GM19467 (cell line): ENCODE data around the gene C9orf152.
"Not testable (repeated sequence)": the region's sequence is repeated elsewhere in the genome, so short reads cannot be mapped to it uniquely, and the experiment has no call there.

ENCODE experiments used
- ATAC-seq: cut with Tn5 transposase; IDR thresholded peaks from one replicate; pipeline ENCODE4 v1.9.1; 2021; ENCODE audit warnings: mild to moderate bottlenecking, moderate library complexity; ENCODE audit not compliant: unreplicated experiment

C9orf152 gene, protein sequence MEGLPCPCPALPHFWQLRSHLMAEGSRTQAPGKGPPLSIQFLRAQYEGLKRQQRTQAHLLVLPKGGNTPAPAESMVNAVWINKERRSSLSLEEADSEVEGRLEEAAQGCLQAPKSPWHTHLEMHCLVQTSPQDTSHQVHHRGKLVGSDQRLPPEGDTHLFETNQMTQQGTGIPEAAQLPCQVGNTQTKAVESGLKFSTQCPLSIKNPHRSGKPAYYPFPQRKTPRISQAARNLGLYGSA

DNA sequence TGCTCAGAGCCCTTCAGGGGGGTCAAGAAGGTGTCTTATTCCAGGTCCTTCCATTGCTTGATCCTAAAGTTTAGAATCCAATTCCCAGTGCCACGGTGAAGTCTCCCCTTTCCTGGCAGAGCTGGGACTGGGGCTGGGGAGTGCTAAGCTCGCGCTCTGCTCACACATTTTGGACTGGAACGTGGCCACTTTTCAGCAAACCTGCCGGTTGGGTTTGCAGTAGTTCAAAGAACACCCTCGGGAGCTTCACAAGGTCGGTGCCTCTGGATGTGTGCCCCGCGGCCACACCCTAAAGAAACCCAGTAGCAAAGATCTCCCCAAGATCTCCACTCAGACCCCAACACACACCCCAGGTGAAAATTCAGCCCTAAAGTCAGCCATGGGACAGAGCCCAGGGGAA is at the start of gene C9orf152:
Gene C9orf152 (minus strand): TSS at position 129 of the 400 bp plus-strand sequence. CDS start 580 bp downstream, outside the sequence.
- no peak for ATAC-seq

DNA sequence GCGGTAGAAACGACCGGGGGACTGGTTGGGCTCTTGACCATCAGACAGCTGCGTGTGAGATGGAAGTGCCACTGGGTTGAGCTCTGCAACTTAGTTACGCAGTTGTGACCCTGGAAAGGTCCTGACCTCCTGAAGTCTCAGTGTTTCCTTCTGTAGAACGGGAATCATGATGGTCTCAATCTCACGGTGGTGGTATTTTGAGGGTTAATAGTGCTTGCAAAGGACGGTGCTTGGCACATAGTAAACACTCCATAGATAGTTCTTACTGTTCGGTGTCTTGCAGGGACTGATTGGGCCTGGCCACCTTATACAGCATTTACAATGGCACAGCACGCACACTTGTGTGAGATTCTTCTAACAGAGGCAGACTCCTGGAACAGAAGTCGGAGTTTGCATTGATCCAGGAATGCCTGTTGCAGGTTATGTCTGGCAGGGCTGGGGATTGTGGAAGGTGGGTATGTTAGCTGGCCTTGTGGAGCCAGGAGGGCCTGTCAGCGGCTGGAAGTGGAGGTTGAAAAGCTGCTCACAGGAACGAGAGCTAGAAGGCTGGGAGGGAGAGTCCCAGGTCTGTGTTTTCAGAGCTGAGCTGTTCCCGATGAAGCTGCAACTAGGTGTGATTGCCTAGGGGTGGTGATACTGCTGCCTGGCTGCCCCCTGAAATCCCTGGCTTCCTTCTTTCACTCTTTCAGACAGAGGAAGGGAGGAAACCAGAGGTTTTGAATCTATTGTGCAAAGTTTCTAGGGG is 49.3 kb upstream of the C9orf152 start:
- no peak for ATAC-seq

DNA sequence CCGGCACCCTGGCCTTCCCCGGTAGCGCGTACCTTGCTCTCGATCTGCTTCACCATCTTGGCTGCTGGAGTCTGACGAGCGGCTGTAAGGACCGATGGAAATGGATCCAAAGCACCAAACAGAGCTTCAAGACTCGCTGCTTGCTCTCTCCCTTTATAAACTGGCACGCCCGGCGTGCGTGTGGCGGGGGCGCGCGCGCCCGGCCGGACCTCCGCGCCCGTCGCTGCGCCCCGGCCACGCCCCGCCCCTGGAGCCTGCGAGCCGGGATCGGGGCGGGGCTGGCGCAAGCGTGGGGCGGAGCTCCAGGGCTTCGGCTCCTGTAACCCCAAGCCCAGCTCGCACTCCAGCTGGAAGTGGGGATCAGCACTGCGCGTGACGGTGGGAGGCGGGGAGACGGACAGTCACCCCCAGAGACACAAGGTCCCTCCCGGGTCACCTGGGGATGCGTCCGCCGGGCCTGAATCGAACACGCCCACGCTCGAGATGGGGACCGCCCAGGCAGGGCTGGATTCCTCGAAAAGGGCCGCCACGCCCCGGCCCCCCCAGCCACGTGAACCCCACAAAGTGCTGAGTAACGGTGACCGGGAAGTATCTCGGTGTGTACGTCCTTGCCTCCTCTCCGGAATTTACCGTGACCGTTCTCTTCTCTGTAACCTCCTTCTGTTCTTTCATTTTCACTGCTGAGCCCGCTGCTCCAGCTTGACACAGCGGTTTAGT is 48.6 kb upstream of the C9orf152 start, which contains the start of gene TXN:
Gene TXN (minus strand): TSS at position 128 of the 717 bp plus-strand sequence. CDS start 72 bp downstream, at position 56.
- peak; percentile 70 for ATAC-seq

DNA sequence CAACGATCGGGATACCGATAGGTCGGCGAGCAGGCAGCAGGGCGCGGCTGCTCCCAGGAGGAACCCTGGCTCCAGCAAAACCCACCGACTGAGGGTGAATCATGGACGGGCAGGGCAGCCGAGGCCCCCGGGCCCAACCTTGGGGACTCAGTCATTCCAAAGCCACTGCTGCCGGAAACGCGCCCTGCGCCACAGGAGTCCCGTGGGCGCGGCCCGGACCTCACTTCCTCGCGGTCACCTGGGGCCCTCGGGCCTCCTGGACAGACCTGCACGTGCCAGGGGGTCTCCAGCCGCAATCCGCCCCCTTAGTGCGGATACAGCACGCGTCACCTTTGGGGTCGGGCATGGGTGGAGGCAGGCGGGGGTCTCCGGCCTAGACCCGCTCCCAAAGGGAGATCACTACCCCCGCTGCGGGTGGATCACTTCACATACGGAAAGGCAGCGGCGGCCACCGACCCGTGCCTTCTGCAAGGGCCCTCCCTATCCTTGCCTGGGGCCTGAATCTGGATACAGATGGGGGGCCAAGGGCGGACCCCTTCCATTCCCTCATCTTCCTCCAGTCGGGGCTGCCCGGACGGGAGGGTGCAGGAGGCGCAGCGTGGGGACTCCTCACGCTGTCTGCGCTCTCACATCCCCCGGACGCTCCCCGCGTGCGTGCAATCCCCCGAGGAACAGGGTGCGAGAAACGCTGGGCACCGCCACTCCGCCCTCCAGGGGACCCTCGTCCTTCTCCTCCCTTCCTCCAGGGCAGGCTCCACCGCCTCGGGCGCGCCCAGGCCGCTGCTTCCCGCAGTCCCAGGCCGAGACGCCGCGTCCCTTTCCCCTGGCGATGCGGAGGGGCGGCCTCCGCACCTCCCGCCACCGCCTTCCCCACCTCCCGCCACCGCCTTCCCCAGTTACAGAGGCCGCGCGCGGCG is 47.8 kb upstream of the C9orf152 start:
- peak; percentile 18 for ATAC-seq

DNA sequence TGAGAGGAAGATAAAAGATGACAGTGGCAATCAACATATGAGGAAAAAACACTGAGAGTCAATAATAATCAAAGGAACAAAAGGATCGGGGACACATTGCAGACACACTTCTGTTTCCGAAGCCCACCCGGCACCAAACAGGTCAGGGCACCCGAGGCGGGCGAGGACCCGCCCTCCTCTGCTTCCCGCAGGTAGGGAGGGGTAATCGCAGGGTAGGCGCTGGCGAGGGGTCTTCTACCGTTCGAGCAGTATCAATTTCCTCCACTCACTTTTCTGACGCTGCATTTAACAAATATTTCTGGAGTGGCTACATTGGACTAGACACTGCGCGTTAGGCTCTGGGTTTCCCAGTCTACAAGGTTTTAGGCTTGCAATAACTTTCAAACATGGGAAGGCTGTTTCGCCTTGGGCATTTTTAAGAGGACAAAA is 47.1 kb upstream of the C9orf152 start:
- ATAC-seq: no peak

DNA sequence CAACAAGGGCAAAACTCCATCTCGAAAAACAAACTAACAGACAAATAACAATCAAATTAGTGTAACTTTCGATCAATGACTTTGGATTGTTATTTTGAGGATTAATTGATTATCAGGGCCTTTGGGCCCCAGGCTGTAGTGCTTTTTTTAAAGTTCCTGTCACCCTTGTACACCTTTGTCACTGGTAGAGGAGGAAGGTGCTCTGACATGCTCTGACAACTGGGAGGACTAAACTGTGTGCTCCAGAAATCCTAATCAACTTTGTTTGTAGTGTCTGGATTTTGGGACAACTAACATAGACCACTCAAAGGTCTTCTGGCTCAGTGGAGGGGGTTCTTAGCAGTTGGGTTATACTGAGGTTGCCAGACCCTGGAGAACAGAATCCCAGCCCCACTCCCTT is 46.5 kb upstream of the C9orf152 start:
- ATAC-seq: no peak

DNA sequence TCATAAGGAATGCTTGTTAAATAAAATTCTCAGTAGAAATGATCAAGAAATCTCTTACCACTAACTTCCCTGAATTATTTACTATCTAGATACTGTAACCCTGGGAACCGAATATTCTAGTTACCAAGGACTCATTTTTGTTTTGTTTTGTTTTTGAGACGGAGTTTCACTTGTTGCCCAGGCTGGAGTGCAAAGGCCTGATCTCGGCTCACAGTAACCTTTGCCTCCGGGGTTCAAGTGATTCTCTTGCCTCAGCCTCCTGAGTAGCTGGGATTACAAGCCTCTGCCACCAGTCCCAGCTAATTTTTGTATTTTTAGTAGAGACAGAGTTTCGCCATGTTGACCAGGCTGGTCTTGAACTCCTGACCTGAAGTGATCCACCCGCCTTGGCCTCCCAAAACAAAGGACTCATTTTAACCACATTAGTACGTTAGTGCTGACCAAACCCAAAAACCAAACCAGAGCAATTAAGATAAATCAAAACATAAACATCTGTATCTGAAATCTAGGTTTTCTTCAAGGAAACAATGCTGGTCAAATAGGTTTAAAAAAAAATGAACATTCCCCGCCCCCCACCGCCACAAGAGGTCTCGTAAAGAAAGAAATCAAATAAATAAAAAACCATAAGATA is 44.7 kb upstream of the C9orf152 start:
- ATAC-seq: no peak

DNA sequence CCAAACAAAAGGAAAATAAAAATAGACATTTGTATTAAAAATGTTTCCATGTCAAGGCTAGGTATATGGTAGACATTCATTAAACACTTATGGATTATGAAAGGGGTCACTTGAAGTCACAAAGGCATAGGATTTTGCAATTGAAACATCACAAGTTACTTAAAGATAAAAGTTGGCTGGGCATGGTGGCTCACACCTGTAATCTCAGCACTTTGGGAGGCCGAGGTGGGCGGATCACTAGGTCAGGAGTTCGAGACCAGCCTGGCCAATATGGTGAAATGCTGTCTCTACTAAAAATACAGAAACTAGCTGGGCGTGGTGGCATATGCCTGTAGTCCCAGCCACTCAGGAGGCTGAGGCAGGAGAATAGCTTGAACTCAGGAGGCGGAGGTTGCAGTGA is 43.8 kb upstream of the C9orf152 start:
- not testable (repeated sequence) for ATAC-seq

DNA sequence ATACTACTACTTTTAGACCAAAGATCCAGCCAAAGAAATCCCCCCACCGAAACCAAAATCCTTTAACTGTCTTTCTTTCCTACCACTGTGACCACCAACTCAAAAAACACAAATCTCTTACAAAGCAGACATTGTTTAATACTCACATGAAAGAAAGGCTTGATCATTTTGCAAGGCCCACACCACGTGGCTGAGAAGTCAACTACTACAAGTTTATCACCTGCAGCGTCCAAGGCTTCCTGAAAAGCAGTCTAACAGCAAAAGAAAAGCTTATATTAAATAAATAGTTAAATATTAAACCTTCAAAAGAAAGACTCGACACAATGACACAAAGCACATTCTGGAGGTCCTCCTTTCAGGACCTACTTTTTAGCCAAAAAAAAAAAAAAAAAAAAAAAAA is 43.3 kb upstream of the C9orf152 start:
- ATAC-seq: no peak

DNA sequence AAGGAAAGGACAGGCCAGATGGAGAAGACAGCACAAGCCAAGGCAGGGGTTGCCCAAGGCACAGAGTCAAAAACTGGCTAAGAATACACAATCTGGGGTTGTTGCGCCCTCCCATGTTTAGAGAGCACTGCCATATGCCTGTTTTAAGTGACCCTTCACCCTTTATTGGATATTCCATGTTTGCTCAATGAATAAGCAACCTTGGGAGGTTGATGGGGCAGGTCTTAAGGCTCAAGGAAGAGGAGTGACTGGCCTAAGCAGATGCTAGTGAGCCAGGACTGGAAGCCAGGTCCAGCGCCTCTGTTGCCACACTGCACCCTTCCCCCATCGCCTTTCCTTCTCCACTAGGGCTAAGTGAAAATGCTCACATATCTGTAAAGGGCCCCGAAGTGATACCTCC is 41.6 kb upstream of the C9orf152 start:
- no peak for ATAC-seq

DNA sequence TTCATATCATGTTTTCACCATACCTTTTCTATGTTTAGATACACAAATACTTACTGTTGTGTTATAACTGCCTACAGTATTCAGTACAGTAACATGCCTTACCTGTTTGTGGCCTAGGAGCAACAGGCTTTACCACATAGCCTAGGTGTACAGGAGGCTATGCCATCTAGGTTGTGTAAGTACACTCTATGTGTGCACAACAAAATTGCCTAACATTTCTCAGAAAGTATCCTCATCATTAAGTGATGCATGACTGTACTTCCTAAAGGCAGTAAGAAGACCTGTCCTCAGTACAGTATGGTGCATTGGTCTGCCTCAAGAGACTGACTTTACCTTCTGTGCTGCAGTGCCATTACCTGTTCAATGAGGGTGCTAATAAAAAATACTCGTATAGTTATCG is 40.4 kb upstream of the C9orf152 start:
- ATAC-seq: no peak

DNA sequence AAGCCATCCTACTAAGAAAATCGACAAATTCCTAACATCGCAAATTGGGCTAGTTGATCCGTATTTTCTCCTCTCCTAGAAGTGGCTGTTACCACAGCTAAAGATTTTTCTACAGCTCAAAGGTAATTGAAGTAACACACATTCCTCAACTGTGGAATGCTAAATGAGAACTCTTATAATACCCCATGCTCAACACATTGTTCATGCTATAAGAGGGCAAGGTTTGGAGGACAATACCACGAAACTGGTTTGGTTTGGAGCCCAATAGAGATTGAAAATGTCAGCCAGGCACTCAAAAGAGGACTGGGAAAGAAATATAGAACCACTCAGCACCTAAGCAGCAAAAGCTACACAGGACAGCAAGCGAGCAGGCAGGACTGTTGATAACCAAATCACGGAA is 38.3 kb upstream of the C9orf152 start:
- no peak for ATAC-seq

DNA sequence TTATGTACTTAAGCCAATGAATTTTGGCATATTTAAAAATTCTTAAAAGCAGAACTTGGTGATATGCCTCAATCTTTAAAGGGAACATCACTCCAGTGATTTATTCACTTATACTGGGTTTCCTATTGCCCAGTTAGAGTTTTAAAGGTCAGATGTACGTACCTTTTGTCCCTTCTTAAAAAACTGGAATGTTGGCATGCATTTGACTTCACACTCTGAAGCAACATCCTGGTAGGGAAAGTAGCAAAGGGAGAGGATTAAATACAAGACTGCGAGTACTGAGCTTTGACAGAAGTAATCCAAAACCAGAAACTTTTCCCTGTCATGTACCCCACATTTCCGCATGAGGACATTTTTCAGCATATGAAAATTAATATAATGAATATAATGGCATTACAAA is 36.7 kb upstream of the C9orf152 start:
- ATAC-seq: no peak

DNA sequence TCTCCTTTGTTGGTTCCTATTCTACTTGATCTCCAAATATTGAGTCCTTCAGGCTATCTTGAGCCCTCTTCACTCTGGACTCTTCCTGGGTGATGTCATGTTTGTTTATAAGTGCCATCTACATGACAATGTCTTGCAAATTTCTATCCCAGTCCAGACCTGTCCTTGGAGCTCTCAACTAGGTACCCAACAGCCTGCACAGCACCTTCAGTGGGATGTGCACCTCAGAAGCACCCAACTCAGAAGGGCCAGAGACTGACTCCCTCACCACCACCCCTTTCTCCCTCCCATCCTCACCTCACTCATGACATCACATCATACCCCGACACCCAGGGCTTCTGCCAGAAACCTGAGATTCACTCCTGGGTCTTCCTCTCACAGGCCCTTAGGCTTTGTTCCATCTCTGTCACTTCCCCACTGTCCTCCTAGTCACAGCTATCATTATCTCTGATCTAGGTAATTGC is 33.9 kb upstream of the C9orf152 start:
- no peak for ATAC-seq

DNA sequence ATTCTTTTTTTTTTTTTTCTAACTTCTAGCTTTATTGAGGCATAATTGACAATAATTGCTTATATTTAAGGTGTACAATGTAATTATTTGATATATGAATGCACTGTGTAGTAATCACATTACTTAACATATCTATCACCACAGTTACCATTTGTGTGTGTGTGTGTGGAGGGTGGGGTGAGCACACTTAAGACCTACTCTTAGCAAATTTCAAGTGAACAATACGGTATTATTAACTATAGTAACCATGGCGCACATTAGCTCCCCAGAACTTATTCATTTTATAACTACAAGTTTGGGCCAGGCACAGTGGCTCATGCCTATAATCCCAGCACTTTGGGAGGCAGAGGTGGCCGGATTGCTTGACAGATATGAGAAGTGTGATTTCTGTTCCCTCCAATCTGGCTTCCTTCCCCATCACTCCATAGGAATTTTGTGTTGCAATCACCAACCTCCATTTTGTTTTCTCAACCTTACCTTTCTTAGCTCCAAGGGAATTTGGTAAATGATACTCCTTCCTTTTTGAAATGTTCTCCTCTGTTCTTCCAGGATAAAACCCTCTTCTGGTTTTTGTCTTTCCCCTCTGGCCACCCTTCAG is 33.4 kb upstream of the C9orf152 start:
- ATAC-seq: no peak

DNA sequence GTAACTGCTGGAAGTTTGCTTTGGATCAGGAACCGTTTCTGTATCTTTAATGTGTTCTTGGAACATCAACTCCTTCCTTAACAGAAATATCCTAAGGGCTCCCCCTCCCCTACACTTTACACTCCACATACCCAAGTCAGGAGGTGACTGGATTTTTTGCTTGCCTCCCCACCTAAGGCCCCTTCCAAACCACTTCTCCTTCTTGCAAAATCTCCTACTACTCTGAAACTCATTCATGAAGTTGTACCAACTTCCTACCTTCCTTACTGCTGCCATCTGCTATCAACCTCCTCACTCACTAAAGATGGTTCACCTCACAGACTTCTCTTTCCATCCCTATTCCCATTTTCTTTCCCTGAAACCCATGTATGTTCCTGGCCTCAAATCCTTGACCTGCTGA is 32.2 kb upstream of the C9orf152 start:
- no peak for ATAC-seq

DNA sequence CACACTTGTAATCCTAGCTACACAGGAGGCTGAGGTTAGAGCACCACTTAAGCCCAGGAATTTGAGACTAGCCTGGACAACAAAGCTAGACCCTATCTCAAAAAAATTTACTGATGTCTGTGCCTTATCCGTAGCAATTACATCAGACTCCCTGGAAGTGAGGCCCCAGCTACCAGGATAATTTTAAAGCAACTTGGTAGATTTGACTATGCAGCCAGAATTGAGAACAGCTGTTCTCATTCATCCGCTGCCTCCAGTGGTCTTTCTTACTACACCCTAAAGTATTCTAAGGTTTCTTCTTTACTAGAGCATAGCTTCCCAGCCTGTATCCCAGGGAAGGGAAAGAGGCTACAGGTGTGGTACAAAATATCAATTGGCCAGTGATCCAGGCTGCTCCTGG is 20.4 kb upstream of the C9orf152 start:
- no peak for ATAC-seq

DNA sequence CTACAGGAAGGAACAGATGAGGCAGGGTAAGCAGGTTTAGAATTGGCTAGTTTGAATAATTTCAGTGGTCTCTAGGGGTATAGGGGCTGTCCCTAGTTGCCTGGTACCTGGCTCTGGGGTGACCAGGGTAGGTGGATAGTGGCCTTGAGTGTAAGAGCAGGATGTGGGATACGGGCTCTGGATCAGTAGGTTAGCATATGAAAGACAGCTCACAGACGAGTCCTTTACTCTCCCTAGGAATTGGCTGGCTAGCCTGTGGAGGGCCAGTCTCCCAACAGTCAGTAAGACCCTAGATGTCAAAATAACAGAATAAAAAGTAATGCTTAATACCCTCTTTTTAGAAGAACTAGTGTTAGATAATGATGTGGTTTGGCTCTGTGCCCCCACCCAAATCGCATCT is 16.6 kb upstream of the C9orf152 start:
- ATAC-seq: no peak

DNA sequence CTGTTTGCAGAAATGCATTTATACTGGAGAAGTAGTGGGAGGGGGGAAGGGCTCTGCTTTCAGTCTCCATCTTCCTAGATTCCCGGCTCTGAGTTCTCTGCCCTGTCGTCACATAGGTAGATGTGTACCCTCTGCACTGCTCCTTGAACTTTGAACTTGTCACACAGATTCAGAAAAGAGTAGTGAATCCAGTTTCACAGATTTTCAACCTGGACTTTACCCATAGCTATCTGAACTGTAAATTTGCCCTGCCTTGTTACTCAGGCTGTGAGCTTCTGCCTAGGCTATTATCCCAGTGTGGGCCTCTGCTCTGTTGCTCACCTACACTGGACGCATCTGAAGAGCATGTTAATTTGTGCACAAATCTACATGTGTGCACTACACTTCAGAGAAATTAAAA is 12.8 kb upstream of the C9orf152 start:
- ATAC-seq: no peak

DNA sequence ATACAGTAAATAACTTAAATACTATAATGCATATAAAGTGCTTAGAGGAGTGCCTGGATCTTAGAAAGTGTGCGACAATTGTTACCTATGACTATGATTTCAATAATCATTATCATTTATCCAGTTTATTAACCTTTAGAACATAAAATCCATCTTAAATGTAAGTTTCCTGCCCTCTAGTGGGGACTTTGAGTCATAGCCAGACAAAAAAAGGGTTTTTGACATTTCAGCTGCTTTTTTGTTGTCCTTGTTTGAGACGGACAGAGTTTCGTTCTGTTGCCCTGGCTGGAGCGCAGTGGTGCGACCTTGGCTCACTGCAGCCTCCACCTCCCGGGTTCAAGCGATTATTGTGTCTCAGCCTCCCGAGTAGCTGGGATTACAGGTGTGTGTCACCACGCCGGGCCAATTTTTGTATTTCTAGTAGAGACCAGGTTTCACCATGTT is 9.7 kb upstream of the C9orf152 start:
- no peak for ATAC-seq
